NCI-H2171 treated with DMSO at 0.1 percent for 48 hours (cell line): ENCODE measurements around the gene ITGBL1.

Experiments used
- DNase-seq: peaks from one replicate; lab custom pipeline; 2025; lab: John Stamatoyannopoulos, UW

ITGBL1 gene, protein sequence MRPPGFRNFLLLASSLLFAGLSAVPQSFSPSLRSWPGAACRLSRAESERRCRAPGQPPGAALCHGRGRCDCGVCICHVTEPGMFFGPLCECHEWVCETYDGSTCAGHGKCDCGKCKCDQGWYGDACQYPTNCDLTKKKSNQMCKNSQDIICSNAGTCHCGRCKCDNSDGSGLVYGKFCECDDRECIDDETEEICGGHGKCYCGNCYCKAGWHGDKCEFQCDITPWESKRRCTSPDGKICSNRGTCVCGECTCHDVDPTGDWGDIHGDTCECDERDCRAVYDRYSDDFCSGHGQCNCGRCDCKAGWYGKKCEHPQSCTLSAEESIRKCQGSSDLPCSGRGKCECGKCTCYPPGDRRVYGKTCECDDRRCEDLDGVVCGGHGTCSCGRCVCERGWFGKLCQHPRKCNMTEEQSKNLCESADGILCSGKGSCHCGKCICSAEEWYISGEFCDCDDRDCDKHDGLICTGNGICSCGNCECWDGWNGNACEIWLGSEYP

DNA sequence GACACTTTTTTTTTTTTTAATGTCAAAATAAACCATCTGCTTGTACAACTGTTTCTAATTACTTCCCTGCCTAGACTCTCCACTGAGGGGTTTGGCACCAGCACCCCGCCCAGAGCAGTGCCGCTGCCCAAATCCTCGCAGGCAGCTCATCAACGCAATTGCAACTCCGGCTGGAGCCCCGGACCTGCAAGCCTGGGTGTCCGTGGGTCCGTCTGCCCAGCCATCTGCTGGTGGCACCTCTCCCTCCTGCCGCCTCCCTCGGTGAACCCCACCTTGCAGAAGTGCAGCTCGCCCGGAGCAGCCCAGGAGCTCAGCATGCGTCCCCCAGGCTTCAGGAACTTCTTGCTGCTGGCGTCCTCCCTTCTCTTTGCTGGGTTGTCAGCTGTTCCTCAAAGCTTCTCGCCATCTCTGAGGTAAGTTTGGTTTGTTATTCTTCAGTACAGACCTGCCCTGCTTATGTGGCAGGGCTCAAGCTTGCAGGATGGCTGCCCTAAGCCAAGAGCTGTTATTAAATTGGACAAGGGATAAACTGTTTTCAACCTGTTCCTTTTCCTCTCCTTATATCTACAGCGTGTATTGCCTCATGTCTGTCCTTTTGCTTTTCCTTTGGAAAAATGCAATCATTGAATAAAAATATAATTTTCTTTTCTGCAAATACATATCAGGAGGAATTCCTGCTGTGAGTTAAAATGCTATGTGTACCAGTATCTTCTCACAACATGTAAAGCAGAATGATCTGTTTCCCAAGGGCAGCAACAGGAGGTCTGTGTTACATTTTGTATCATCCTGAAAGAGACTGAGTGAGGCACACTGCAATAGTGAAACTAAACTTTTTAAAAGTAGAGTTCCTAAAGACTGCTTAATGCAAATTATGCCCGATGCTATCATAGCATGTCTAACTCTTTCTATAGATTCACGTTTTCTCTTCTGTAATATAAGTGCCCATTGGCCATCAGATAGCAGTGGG, at the start of gene ITGBL1:
ITGBL1 (plus strand) TSS at position 157 of the 967 bp plus-strand sequence; CDS start at position 316, 159 bp downstream.
- DNase-seq, result peak; percentile 53

DNA sequence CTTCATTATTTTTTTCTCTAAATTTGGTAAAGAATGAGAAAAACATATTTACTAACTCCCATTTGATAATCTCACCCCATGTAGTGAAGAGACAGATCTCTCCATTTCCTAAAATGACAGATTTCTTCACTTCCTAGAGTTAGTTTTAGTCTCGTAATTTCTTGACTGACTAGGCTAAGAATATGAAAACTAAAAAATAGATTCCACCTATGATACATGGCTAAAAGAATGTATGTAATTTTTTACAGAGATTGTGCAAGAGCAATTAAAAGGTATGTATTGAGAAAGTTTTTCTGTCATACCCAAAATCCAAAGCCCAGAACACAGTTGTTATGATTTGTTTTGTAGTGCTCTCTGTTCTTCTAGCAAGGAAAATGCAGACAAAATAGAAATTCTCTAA, 45.7 kb upstream of the ITGBL1 start:
- DNase-seq, result no peak

DNA sequence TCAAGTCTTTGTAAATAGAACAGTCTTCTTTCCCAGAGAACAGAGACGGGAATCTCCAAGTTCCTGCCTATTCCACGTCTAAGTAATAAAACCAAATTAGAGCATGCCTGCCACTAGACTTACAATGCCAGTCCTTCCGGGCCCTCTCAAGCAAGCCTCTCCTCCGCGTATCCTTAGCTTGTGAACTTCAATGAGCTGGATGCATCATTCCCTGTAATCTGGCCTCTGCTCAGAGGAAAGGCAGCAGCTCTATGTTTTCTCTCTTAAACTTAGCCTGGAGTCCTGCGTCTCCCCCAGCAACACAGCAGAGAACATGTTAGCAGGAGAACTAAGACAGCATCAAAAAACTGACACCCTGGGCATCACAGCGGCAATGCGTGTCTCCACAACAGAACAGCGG, 44.3 kb upstream of the ITGBL1 start:
- DNase-seq, result no peak

DNA sequence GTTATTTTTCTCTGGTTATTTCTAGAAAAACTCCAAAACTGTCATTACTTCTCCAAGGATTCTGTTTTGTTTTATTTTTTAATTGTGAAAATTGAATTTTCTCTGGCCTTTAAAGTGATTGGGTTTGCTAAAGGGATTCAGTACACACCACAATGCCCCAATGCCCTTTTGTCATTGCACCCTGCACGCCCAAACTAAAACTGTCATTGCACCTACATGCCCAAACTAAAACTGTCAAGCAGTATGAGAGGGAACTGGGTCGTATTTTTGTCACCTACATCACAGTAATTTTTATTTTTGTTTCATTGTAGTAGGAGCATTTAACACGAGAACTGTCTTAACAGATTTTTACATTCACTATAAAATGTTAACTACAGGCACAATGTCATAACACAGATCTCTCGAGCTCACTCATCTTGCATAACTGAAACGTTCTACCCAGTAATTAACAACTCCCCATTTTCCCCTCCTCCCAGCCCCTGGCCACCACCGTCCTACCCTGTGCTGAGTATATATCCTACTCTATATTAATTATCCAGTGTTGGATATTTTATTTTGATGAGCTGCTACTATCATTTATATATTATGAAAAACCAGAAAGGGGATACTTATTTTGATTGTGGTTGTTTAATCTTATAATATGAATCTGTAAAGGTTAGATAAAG, 43.4 kb upstream of the ITGBL1 start:
- no peak for DNase-seq

DNA sequence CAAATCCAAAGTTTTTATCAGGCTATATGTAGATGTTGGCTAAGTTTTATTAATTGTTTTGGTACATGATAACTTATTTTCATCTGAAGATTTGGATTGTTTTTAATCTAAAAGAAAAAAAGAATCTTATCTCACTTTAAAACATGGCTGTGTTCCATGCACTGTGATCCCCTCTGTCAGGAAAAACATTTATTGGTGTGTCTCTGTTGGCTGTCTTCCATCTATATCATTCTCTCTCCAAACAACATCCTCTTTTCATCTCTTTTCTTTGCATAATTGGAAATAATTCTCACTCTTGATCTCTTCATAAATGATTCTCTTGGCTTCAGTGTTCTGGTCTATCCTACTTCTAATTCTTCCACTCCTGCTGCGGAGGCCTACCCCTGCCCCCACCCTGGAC, 40.4 kb upstream of the ITGBL1 start:
- DNase-seq, result no peak

DNA sequence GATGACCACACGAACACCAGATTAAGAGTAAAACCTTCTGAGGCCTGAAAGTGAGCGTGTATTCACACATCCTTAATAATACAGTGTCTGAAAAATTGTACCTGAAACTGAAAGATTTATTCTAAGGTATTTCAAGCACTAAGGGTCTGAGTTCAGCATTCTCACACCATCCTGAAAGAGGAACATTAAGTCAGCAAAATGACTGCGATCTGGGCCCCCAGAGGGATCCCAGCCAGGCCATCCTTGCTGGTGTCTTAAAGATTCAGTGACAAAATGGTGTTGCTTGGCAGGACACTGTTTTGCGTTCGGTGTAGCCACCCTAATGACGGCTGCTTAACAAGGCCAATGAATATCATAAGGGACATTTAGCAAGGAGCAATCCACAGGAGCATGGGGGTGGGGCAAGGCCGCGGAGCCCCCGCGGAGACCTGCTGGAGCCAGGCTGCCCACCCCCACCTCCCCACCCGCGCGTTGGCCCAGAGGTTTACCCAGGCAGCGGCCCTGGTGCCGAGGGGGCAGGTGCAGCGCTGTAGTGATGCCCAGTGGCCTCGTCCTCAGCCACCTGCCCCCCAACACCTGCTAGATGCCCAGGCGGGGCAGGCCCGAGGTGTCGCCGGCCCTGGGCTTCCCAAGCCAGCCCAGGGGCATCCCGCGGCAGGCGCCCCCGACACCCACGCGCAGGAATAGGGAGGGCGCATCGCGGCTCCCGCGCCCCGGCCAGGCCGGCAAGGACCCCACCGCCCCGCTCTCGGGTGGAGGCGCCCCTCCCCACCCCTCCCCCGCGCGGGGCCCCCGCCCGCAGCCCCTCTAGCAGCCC, 36.9 kb upstream of the ITGBL1 start:
- peak; percentile 29 for DNase-seq

DNA sequence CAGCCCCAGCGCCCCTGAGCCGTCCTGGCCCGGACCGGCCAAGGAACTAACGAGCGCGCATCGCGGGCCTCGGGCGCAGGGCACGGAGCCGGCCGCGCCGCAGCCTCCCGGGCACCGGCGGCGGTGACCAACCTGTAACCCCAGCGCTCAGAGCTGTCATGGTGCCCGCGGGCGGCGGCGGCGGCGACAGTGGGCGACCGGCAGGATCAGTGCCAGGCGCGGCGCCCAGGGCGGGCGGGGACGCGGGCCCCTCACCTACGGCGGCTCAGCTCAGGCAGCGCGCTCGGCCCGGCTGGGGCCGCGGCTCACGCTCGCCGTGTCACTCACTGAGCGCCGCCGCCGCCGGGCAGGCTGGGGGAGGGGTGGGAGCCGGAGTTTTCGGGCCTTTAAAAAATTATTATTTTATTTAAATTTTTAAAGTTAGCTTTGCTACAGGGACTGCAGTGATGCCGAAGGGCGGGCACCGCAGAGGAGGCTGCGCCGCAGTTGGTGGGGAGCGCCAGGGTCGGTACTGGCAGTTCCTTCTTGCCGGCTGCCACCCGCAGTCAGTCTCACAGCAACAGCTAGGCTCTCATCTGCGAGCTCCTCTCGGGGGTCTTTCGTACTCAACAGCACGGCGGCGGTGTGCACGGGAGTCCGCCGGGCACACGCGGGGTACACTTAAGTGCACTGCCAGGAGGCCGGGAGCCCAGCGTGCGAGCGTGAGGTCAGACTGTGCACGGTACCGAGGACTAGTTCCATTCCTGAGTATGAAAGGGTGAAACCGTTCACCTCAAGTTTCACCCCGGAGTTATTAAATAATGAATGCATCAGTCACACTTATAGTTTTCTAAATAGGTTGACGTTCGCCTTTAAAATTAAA, 36.1 kb upstream of the ITGBL1 start, which contains the start of gene NALCN:
NALCN (minus strand) TSS at position 328 of the 862 bp plus-strand sequence. CDS start 17,382 bp downstream, outside the sequence.
- DNase-seq, result peak; percentile 75

DNA sequence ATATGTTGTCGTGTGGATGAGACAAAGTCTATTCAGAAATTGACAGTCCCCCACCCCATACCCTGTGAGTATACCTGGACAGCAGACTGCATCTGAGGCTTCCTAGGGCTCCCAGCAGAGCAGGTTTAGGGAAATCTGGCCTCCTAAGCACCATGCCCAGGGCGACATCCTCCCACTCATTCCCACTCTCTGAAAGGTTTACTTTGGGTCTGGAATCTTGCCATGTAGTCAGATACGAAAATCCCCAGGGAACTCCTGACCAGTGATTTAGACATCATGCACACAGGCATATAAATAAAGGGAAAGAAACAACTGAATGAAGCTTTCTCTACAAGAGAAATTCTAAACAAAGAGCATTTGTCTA, 35.5 kb upstream of the ITGBL1 start:
- DNase-seq, result peak; percentile 84

DNA sequence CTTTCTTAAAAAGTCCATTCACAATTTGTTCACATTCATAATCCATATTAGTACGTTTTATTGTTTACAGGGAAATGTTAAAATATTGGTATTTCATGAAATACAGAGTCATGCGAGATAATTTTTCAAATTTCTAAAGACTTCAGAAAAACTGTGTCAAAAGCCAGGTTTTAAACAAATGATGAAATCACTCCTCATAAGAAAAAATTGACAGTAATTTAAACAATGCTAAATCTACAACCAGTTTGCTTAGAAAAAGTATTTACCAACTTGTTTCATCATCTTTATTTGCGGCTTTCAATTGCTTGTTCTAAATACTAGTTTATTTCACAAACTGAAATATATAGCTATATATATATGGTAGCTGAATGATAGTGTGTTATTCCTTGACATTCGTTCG, 35.0 kb upstream of the ITGBL1 start:
- no peak for DNase-seq

DNA sequence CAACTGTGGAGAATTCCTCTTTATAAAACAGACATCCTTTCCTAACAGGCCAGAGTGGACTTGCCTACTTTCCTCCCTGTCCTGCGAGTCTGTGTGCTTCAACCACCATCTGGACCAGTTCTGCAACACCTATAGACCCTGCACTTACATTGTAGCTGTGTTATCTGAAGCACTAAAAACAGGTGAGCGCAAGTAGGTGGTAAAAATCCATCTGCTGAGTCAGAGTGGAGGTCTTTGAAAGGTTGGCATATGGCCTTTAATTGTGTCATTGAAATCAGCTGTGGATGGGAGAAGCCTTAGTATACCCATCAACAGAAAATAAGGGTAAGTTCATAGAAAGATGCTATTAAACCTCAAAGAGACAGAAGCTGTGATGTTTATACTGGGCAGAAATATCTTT, 28.6 kb upstream of the ITGBL1 start:
- peak; percentile 88 for DNase-seq

DNA sequence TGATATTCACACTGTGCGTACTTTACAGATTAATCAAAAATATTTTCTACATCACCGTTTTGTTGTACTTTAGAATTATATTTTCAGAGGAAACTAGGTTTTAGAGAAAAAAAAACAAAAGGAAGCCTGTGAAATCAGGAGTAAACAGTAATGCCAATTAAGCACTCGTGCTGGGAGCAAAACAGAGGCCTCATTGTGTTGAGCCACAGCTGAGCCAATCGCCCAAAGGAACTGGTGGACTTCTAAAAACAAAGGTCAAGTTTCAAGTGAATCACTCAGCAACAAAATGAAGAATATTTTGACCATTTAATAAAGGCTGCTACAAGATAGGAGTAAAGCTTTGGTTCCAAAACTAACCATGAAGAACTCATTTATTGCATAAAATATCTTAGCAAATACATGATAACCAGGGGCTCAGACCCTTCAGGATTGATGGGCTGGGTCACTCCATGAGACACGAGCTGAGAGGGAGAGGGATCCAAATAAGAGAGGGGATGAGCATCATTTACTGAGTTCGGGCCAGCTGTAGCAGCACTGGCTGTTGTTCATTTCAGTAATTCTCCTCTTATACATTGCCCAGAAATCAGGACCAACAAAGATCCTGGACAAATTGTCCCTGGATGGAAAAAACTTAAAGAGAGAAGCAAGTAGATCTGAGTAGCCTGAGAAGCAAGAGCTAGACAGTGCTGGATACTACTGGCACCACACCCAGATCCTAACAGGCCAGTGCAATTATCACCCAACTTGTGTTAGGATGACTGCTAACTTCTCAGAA, 27.9 kb upstream of the ITGBL1 start:
- DNase-seq, result no peak

DNA sequence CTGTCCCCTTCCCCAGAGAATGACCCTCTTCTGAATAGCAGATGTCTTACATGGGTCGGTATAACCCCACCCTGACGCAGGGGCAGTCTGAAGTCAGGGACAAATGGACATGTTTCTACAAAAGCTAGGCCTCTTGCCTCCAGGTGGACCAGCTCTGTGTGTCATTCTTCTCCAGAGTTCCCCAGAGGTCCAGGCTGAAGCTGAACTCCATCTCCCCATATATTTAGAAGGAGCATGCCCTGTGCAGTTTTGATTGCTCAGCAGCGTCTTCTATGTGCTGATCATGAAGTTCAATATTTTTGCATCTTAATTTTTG, 27.4 kb upstream of the ITGBL1 start:
- DNase-seq, result no peak

DNA sequence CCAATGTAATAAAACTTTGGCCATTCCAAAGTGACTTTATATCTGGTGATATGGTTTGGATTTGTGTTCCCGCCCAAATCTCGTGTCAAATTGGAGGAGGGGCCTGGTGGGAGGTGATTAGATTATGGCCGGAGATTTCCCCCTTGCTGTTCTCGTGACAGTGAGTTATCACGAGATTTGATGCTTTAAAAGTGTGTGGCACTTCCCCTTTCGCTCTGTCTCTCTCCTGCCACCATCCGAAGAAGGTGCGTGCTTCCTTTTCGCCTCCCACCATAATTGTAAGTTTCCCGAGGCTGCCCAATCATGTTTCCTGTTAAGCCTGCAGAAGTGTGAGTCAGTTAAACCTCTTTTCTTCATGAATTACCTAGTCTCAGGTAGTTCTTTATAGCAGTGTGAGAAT, 26.9 kb upstream of the ITGBL1 start:
- no peak for DNase-seq

DNA sequence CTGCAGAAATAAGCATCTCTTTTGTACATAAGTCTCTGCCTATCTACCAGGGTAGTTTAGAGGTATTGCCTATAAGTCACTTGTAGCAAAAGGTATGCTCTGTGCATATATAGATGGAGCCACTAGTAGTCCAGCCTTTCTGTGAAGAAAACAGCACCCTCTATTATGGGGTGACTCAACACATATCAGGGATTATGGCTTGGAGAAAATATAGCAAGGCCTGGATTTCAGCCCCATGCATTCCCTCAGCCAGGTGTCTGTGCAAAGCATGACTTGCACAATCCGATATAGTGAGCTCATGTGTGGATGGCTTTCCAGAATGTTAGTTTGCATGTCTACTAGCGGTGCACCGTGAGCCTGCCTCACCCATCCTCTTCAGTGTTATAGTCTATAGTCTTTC, 22.7 kb upstream of the ITGBL1 start:
- DNase-seq, result no peak

DNA sequence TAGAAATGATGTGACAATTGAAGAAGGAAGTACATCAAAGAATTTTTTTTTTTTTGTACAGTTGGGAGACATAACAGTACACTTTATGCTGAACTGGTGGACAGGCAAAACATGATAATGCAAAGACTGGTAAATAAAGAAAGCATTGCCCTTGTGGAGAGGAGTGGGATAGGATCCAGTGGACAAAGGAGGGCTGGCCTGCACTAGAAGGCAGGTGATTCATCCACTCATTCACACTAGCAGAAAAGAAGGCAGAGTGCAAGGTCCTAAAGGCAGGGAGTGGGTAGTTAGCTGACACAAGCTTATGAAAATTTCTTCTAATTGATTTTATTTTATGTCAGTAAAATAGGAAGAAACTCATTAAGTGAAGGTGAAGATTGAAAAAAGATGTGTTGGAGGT, 18.6 kb upstream of the ITGBL1 start:
- DNase-seq, result no peak

DNA sequence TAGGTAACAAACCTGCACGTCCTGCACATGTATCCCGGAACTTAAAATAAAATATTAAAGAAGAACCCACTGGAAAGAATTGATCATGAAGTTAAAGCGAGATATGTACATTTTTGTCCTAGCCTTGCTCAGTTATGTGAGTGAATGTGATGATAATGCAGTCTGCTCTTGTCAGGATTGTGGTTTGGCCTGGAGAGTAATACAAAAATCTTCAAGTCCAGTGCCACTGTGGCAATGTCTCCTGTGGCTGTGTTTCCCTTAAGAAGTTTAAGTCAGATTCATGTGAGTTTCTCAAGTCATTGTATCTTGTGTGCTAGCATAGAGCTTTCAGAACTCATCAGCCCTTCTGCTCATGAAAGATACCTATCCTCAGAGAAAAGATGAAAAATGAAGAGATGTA, 18.0 kb upstream of the ITGBL1 start:
- DNase-seq, result no peak

DNA sequence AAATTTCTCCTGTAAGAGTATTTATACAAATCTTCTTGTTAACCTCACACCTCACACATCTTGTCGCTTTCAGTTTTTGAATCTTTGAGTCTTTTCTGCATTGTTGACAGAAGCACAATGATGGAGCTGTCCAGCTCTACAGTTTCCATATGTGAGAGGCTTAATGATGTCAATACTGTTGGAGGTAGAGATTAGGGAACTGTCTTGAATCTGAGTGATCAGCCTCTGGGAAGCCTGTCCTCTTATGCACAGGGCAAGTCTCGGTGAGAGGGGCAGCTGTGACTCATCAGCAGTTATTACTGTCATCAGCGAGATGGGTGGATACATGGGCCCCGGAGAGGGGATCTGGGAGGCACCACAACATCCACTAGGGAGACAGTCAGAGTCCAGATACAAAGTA, 4.6 kb upstream of the ITGBL1 start:
- DNase-seq, result no peak

DNA sequence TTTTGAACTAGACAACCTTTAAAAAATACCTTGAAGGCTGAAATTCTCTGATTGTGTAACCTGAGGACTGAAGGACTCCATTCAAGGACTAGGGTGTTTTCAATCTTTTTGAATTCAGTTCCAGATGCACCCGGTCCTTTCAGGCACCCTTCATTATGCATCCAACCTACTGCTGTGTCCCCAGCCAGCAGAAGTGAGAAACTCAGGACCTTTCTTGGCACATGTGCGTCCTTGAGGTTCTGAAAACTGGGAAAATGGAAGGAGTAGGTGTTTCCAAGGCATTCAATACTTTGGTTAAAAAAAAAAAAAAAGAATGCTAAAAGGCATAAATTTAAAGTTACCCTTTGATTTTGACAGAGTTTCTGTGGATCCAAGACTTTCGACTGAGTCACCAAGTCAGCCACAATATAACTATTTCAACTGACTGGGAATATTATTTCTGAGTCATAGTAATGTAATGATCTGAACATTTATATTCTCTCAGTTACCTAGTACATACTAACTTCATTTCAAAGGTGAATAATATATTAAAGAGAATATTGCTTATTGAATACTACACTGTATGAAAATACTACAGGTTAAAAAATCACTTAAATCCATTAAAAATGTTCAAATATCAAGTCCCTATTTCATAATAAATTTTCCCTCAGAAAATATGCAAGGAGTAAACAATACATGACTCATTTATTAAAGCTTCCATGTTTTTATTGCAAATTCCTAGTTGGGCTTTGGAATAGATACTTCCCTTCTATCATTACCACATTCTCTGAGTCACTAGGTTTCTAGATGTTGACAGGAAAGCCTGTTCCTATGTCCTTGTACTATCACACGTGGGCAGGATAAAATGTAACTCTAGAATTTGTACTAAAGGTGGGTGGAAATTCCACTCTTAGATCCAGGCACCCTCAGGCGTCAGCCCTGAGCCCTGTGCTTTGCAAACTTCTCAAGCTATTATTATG, 2.4 kb upstream of the ITGBL1 start:
- no peak for DNase-seq

DNA sequence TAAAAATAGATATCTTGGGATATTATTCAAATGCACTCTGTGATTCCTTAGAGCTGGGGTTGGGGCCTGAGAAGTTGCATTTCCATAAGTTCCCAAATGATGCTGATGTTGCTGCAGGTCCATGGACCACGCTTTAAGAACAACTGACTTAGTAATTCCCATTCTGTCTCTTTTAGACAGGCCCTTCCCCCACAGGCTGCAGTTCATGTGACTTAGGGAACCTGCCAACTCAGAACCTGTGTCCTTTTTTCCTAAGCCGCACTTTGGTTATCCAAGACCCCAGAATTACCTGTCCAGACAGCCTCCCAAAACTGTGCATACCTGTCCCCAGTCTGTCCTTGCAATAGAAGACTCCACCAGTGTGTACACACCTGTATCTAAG, 1.7 kb upstream of the ITGBL1 start:
- no peak for DNase-seq
